Measurements from ENCODE around the gene EPHX1.

Gene EPHX1

GRCh38 chr1:225860107-225860506, 50.2 kb downstream of the EPHX1 start:
- in situ Hi-C loops (cut with MboI; ENCODE audit: low sequenced_read_pairs) = no loop called here

- in situ Hi-C loops (cut with MboI; ENCODE audit: low sequenced_read_pairs) = no loop called here
Measured at GRCh38 chr1:225860876-225861441, 51.0 kb downstream of the EPHX1 start.

- in situ Hi-C loops (cut with MboI; ENCODE audit: low sequenced_read_pairs) = no loop called here
Measured at GRCh38 chr1:225861834-225862580, 52.1 kb downstream of the EPHX1 start.

GRCh38 chr1:225862581-225862950, 52.6 kb downstream of the EPHX1 start:
- in situ Hi-C loops (cut with MboI; ENCODE audit: low sequenced_read_pairs) = no loop called here

- in situ Hi-C loops (cut with MboI; ENCODE audit: low sequenced_read_pairs) = no loop called here
Measured at GRCh38 chr1:225863167-225863566, 53.2 kb downstream of the EPHX1 start.

- in situ Hi-C loops (cut with MboI; ENCODE audit: low sequenced_read_pairs) = no loop called here
Measured at GRCh38 chr1:225865514-225865913, 55.6 kb downstream of the EPHX1 start.

GRCh38 chr1:225866061-225866837, 56.3 kb downstream of the EPHX1 start:
- in situ Hi-C loops (cut with MboI; ENCODE audit: low sequenced_read_pairs) = no loop called here

- in situ Hi-C loops (cut with MboI; ENCODE audit: low sequenced_read_pairs) = no loop called here
Measured at GRCh38 chr1:225866981-225867380, 57.1 kb downstream of the EPHX1 start.

GRCh38 chr1:225868631-225869330, 58.9 kb downstream of the EPHX1 start:
- in situ Hi-C loops (cut with MboI; ENCODE audit: low sequenced_read_pairs) = no loop called here

GRCh38 chr1:225870911-225871310, 61.0 kb downstream of the EPHX1 start:
- in situ Hi-C loops (cut with MboI; ENCODE audit: low sequenced_read_pairs) = no loop called here

GRCh38 chr1:225871359-225872074, 61.6 kb downstream of the EPHX1 start:
- in situ Hi-C loops (cut with MboI; ENCODE audit: low sequenced_read_pairs) = no loop called here

- in situ Hi-C loops (cut with MboI; ENCODE audit: low sequenced_read_pairs) = no loop called here
Measured at GRCh38 chr1:225872075-225872430, 62.1 kb downstream of the EPHX1 start.

GRCh38 chr1:225873281-225873850, 63.4 kb downstream of the EPHX1 start:
- in situ Hi-C loops (cut with MboI; ENCODE audit: low sequenced_read_pairs) = no loop called here

- in situ Hi-C loops (cut with MboI; ENCODE audit: low sequenced_read_pairs) = no loop called here
Measured at GRCh38 chr1:225874431-225874830, 64.5 kb downstream of the EPHX1 start.

- in situ Hi-C loops (cut with MboI; ENCODE audit: low sequenced_read_pairs) = no loop called here
Measured at GRCh38 chr1:225875044-225875815, 65.3 kb downstream of the EPHX1 start.

GRCh38 chr1:225876900-225877510, 67.1 kb downstream of the EPHX1 start:
- in situ Hi-C loops (cut with MboI; ENCODE audit: low sequenced_read_pairs) = no loop called here

- in situ Hi-C loops (cut with MboI; ENCODE audit: low sequenced_read_pairs) = no loop called here
Measured at GRCh38 chr1:225877580-225877979, 67.7 kb downstream of the EPHX1 start.

GRCh38 chr1:225878282-225878681, 68.4 kb downstream of the EPHX1 start:
- in situ Hi-C loops (cut with MboI; ENCODE audit: low sequenced_read_pairs) = no loop called here

GRCh38 chr1:225879521-225880221, 69.7 kb downstream of the EPHX1 start:
- in situ Hi-C loops (cut with MboI; ENCODE audit: low sequenced_read_pairs) = no loop called here
